NCI-H69 (cell line): ENCODE results near the gene ALDH3A2.
"Not testable (repeated sequence)": the region's sequence is repeated elsewhere in the genome, so short reads cannot be mapped to it uniquely, and the experiment has no call there.

ENCODE experiments used
- DNase-seq: peaks from one replicate; lab custom pipeline; 2025; lab: John Stamatoyannopoulos, UW

ALDH3A2 gene

GRCh38 chr17:19678581-19679453 is 30.3 kb downstream of the ALDH3A2 start:
- no peak for DNase-seq

- DNase-seq, result no peak
These were observed 34.6 kb downstream of the ALDH3A2 start for GRCh38 chr17:19683117-19683516.

DNA sequence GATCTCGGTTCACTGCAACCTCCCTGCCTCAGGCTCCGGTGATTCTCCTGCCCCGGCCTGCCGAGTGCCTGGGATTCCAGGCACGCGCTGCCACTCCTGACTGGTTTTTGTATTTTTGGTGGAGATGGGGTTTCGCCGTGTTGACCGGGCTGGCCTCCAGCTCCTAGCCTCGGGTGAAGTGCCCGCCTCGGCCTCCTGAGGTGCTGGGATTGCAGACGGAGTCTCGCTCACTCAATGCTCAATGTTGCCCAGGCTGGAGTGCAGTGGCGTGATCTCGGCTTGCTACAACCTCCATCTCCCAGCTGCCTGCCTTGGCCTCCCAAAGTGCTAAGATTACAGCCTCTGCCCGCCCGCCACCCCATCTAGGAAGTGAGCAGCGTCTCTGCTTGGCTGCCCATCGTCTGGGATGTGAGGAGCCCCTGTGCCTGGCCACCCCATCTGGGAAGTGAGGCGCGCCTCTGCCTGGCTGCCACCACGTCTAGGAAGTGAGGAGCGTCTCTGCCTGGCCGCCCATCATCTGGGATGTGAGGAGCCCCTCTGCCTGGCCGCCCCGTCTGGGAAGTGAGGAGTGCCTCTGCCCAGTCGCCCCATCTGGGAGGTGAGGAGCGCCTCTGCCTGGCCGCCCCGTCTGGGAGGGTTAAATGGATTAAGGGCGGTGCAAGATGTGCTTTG is 36.5 kb downstream of the ALDH3A2 start:
- not testable (repeated sequence) for DNase-seq

DNA sequence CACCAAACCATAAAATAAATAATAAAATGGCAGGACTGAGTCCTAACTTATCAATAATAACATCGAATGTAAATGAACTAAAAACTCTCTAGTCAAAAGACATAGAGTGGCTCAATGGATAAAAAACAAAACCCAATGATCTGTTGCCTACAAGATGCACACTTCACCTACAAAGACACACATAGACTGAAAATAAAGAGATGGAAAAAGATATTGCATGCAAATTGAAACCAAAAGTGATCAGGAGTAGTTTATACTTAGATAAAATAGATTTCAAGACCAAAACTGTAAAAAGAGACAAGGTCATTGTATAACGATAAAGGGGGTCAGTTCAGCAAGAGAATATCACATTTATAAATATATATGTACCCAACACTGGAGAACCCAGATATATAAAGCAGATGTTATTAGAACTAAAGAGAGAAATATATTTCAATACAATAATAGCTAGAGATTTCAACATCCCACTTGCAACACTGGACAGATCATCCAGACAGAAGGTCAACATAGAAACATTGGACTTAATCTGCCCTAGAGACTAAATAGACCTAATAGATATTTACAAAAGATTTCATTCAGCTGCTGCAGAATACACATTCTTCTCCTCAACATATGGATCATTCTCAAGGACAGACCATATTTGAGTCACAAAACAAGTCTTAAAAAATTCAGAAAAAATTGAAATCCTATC is 38.0 kb downstream of the ALDH3A2 start:
- no peak for DNase-seq

DNA sequence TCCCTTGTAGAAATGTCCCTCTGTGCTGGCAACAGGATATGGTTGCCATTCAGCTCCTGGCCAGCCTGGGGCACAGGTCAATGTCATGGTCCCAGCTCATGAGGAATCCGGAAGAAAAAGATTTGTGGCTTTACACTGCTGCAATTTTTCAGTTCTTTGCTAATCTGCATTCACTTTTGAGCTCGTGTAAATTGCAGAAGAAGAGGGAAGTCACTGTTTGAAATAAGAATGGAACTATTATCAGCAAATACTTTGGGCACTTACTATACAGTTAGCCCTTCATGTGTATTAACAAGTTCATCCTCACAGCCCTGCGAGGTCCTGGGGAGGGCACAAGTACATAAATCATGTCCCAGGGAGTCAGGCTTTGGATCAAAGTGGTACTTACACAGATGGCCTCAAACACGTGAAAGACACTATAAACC is 53.7 kb downstream of the ALDH3A2 start:
- DNase-seq, result no peak

- no peak for DNase-seq
These were observed 54.7 kb downstream of the ALDH3A2 start for GRCh38 chr17:19703106-19703827.

DNA sequence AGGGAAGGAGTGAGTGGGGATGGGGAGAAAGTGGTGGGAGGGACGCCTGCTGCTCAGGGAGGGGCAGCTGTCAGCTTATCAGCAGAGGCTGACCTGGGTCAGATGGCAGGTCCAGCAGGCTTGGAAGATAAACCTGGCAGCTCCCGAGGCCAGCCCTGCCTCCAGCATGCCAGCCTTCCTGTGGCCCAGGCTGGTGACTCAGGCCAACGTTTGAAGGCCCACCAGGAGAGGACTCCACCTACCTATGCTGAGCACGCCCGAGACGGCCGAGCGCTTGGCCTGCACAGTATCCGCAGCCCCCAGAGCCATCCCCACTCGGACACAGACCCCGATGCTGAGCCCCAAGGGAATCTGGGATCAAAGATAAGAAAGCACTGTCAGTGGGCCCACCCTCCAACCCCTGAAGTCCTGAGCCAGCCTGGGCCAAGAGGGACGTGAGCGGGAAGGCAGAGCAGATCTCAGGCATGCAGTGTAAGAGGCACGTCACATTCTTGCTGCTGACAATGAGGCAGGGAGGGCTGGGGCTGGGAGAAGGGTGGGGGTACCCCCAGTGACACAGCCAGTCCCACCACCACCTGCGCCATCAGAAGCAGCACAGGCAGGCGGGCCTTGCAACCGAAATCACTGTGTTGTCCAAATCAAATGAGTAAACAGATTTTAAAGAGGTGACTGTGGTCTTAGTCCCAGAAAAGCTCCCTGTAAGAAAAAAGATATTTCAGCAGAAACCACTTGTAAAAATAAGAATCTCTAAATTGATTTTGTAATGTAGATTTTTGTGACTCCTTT is 55.5 kb downstream of the ALDH3A2 start:
- DNase-seq, result no peak

DNA sequence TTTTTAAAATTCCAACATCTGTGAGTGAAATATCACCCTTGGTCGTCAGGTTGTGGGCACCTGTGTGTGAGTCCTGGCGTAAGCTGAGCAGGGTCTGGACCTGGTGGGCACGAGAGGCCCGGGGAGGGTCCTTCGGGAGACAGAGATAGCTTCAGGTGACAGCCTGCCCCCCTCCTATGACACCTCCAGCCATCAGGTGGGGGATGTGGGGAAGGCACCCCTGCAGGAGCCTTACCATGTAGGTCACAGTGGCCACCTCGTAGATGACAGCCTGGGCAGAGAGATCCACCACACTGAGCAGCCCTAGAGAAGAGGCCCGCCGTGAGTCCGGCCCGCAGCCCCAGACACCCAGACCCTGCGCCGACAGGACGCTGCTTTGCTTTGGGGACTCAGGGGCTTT is 56.6 kb downstream of the ALDH3A2 start:
- DNase-seq, result no peak

DNA sequence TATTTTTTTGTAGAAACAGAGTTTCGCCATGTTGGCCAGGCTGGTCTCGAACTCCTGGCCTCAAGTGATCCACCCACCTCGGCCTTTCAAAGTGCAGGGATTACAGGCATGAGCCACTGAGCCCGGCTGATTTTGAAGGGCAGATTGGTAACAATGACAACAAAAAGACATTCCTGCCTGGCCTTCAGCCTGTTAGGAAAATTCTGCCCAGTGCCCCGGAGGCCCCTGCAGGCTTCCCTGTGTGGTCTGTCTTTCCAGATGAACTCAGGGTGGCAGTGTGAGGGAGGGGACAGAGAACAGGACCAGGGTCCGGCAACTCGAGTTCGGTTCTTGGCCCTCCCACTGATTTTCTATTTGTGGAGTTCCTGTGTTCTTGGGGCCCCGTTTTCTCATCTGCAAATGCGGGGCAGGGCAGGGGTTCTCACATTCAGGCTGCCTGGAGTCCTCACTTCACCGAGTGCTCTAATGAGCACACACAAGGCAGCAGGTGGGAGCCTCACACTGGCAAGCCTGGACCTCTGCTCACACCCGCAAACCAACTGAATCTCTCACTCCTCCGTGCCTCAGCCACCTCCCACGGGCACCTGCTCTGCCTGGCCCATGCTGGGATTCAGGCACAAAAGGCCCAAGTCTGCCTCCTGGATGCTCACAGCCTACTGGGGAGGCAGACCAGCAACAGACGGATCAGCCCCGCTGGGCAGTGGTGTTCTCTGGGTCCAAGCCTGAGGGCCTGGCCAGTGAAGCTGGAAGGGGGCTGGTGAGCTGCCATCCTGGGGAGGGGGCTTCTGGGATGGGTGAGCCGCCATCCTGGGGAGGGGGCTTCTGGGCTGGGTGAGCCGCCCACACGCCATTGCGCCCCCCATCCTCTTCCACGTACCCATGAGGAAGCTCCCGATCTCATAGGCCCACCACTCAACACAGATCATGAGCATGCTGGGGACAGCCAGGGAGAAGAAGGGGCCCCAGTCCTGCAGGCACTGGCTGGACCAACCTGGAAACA is 57.5 kb downstream of the ALDH3A2 start:
- DNase-seq, result peak; percentile 35

- DNase-seq, result peak; percentile 87
These were observed 58.5 kb downstream of the ALDH3A2 start for GRCh38 chr17:19706791-19707727.

DNA sequence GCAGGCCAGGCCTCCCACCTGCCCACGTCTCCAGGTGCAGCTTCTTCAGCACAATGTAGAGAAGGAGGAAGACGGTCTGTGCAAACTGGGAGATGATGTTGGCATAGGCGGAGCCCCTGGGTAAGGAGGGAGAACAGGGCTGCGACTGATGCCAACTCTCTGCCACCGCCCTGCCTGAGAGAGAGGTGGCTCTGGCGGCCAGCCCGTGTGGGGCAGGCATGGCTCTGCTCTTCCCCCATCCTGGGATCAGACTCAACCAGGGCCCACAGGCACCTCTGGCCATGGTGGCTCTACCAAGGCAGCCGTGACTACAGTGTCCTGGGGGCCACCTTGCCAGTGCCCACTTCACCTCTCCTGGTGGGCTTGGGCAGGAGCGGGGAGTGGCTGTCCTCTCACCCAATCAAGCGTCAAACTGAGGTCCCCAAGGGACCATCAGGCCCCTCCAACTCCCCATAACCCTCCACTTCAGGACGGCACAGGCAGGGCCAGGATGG is 59.2 kb downstream of the ALDH3A2 start:
- peak; percentile 36 for DNase-seq

- DNase-seq, result no peak
These were observed 60.1 kb downstream of the ALDH3A2 start for GRCh38 chr17:19708431-19709175.

- DNase-seq, result no peak
These were observed 61.3 kb downstream of the ALDH3A2 start for GRCh38 chr17:19709841-19710240.

- DNase-seq, result no peak
These were observed 64.0 kb downstream of the ALDH3A2 start for GRCh38 chr17:19712436-19713004.

DNA sequence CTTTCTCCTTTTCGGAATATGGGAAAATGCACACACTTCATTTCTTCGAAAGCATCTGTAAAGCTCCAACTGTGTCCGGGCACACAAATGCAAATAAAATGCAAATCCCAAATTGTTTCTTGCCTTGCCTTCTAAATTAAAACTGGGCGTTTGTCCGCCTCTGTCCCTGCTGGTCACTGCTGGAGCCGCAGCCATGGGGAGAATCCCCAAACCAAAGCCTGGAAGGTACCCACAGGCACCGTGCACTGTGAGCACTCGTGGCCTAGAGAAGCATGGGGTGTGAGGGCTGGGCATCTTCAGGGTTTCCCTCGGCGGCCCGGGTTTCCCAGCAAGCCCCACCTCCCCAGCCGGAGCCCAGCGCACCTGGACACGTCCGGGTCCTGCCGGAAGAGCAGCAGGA is 64.9 kb downstream of the ALDH3A2 start:
- no peak for DNase-seq

GRCh38 chr17:19713901-19714361 is 65.4 kb downstream of the ALDH3A2 start:
- no peak for DNase-seq
